ENCODE results near the gene ORMDL1. TPM values are rescaled to one million over a fixed set of nuclear protein-coding genes. Genes with fewer than 3 reads are reported as not detected.

The ORMDL1 gene
- total RNA-seq, 1 experiment from 2014 or later, result 38.4 TPM

- TF ChIP-seq ZNF396 (CRISPR knock-in tag; IDR thresholded peaks at IDR 0.05; ENCODE audit: borderline replicate concordance), result no peak
- no peak for TF ChIP-seq E2F1 (CRISPR knock-in tag; IDR thresholded peaks at IDR 0.05)
- TF ChIP-seq IRF2 (CRISPR knock-in tag; IDR thresholded peaks at IDR 0.05; ENCODE audit: borderline replicate concordance, low read depth), result no peak
- TF ChIP-seq ATF1 (CRISPR knock-in tag; IDR thresholded peaks at IDR 0.05), result no peak
- TF ChIP-seq, protein P1, sequence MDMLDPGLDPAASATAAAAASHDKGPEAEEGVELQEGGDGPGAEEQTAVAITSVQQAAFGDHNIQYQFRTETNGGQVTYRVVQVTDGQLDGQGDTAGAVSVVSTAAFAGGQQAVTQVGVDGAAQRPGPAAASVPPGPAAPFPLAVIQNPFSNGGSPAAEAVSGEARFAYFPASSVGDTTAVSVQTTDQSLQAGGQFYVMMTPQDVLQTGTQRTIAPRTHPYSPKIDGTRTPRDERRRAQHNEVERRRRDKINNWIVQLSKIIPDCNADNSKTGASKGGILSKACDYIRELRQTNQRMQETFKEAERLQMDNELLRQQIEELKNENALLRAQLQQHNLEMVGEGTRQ (CRISPR knock-in tag; IDR thresholded peaks at IDR 0.05), result no peak
- TF ChIP-seq ZNF512 (CRISPR knock-in tag; IDR thresholded peaks at IDR 0.05; ENCODE audit: borderline replicate concordance), result no peak
- no peak for TF ChIP-seq ZNF671 (CRISPR knock-in tag; IDR thresholded peaks at IDR 0.05)
- no peak for TF ChIP-seq TEAD1 (CRISPR knock-in tag; IDR thresholded peaks at IDR 0.05)
- TF ChIP-seq ETV6 (CRISPR knock-in tag; IDR thresholded peaks at IDR 0.05), result no peak
- no peak for TF ChIP-seq EMX1 (CRISPR knock-in tag; IDR thresholded peaks at IDR 0.05)
- TF ChIP-seq ESRRA (CRISPR knock-in tag; IDR thresholded peaks at IDR 0.05; ENCODE audit: borderline replicate concordance), result no peak
- TF ChIP-seq SMAD3 (CRISPR knock-in tag; IDR thresholded peaks at IDR 0.05; ENCODE audit: borderline replicate concordance), result no peak
- TF ChIP-seq, protein P2, sequence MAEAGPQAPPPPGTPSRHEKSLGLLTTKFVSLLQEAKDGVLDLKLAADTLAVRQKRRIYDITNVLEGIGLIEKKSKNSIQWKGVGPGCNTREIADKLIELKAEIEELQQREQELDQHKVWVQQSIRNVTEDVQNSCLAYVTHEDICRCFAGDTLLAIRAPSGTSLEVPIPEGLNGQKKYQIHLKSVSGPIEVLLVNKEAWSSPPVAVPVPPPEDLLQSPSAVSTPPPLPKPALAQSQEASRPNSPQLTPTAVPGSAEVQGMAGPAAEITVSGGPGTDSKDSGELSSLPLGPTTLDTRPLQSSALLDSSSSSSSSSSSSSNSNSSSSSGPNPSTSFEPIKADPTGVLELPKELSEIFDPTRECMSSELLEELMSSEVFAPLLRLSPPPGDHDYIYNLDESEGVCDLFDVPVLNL (CRISPR knock-in tag; IDR thresholded peaks at IDR 0.05; ENCODE audit: borderline replicate concordance, low read depth), result no peak
- TF ChIP-seq FOXP4 (CRISPR knock-in tag; IDR thresholded peaks at IDR 0.05), result no peak
- no peak for TF ChIP-seq ZNF416 (CRISPR knock-in tag; IDR thresholded peaks at IDR 0.05)
- TF ChIP-seq, protein P3, sequence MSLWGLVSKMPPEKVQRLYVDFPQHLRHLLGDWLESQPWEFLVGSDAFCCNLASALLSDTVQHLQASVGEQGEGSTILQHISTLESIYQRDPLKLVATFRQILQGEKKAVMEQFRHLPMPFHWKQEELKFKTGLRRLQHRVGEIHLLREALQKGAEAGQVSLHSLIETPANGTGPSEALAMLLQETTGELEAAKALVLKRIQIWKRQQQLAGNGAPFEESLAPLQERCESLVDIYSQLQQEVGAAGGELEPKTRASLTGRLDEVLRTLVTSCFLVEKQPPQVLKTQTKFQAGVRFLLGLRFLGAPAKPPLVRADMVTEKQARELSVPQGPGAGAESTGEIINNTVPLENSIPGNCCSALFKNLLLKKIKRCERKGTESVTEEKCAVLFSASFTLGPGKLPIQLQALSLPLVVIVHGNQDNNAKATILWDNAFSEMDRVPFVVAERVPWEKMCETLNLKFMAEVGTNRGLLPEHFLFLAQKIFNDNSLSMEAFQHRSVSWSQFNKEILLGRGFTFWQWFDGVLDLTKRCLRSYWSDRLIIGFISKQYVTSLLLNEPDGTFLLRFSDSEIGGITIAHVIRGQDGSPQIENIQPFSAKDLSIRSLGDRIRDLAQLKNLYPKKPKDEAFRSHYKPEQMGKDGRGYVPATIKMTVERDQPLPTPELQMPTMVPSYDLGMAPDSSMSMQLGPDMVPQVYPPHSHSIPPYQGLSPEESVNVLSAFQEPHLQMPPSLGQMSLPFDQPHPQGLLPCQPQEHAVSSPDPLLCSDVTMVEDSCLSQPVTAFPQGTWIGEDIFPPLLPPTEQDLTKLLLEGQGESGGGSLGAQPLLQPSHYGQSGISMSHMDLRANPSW (CRISPR knock-in tag; conservative IDR thresholded peaks at IDR 0.05; ENCODE audit: low read depth), result no peak
- no peak for TF ChIP-seq FOXP1 (CRISPR knock-in tag; IDR thresholded peaks at IDR 0.05; ENCODE audit: borderline replicate concordance)
- Mint-ChIP-seq H3K27me3 (ENCODE audit: low read depth) (no peaks in the 10 kb centered on the region), H3K27ac (no peak overlapping the region), H3K4me3 (no peak overlapping the region), H3K36me3 (peaks cover 45% of the 10 kb centered on the region), H3K9me3 (no peaks in the 10 kb centered on the region), H3K4me1 (no peaks in the 10 kb centered on the region)
- ATAC-seq (no peak), DNase-seq (ENCODE audit: low spot score) (no peak)
- CTCF ChIA-PET, result interaction anchor here (0.6 to 0.9 kb wide), 5 partner anchors 84 to 1488 kb away, joined by 3 to 5 read pairs (median 4); no protein-coding TSS in a partner anchor
- POLR2A ChIA-PET, result no interaction called here
These were observed 13.8 kb upstream of the ORMDL1 start for GRCh38 chr2:189797902-189798301.

All from WTC11 (cell line).